IPS-11a (cell line): Measurements from ENCODE around the gene LSM14A.
A peak's percentile ranks its signal among the peaks of the same experiment; 100 is the strongest.
"Not testable (repeated sequence)": the region's sequence is repeated elsewhere in the genome, so short reads cannot be mapped to it uniquely, and the experiment has no call there.

ENCODE experiments used
- H3K4me3 ChIP-seq: one replicate; pipeline ENCODE4 v1.5.1; 2013; ENCODE audit warnings: low read depth, low read length, control low read depth

Gene LSM14A

GRCh38 chr19:34171877-34172660, at the start of gene LSM14A:
TSS of gene LSM14A (plus strand) at chr19:34172504. CDS start at chr19:34172643, 139 bp downstream.
- H3K4me3 ChIP-seq, result peak within 1 kb of the TSS; percentile 97

GRCh38 chr19:34124828-34125227, 47.5 kb upstream of the LSM14A start:
- no peak overlapping the region for H3K4me3 ChIP-seq

- H3K4me3 ChIP-seq, result no peak overlapping the region
Measured at GRCh38 chr19:34126966-34127365, 45.3 kb upstream of the LSM14A start.

- no peak overlapping the region for H3K4me3 ChIP-seq
Measured at GRCh38 chr19:34127684-34128189, 44.6 kb upstream of the LSM14A start.

GRCh38 chr19:34128558-34129250, 43.6 kb upstream of the LSM14A start:
- no peak overlapping the region for H3K4me3 ChIP-seq

- no peak overlapping the region for H3K4me3 ChIP-seq
Measured at GRCh38 chr19:34131100-34131499, 41.2 kb upstream of the LSM14A start.

- not testable (repeated sequence) for H3K4me3 ChIP-seq
Measured at GRCh38 chr19:34132145-34132544, 40.2 kb upstream of the LSM14A start.

- not testable (repeated sequence) for H3K4me3 ChIP-seq
Measured at GRCh38 chr19:34132706-34133105, 39.6 kb upstream of the LSM14A start.

- H3K4me3 ChIP-seq, result peak overlapping the region; percentile 69
Measured at GRCh38 chr19:34134190-34135053, 37.9 kb upstream of the LSM14A start.

GRCh38 chr19:34135054-34135800, 37.1 kb upstream of the LSM14A start:
- H3K4me3 ChIP-seq, result peak overlapping the region; percentile 69

- H3K4me3 ChIP-seq, result no peak overlapping the region
Measured at GRCh38 chr19:34135821-34136611, 36.3 kb upstream of the LSM14A start.

GRCh38 chr19:34141025-34141424, 31.3 kb upstream of the LSM14A start:
- no peak overlapping the region for H3K4me3 ChIP-seq

GRCh38 chr19:34142440-34142839, 29.9 kb upstream of the LSM14A start:
- H3K4me3 ChIP-seq, result no peak overlapping the region

GRCh38 chr19:34145741-34146202, 26.5 kb upstream of the LSM14A start:
- H3K4me3 ChIP-seq, result no peak overlapping the region

GRCh38 chr19:34148658-34149185, 23.6 kb upstream of the LSM14A start:
- H3K4me3 ChIP-seq, result no peak overlapping the region

GRCh38 chr19:34149873-34150272, 22.4 kb upstream of the LSM14A start:
- H3K4me3 ChIP-seq, result no peak overlapping the region

GRCh38 chr19:34150558-34150957, 21.7 kb upstream of the LSM14A start:
- no peak overlapping the region for H3K4me3 ChIP-seq

GRCh38 chr19:34151439-34151838, 20.9 kb upstream of the LSM14A start:
- no peak overlapping the region for H3K4me3 ChIP-seq

GRCh38 chr19:34154401-34154800, 17.9 kb upstream of the LSM14A start:
- H3K4me3 ChIP-seq, result no peak overlapping the region
